Renal cortex interstitium (tissue), 15 donors: ENCODE measurements around the gene DGUOK. TPM values are rescaled to one million over a fixed set of nuclear protein-coding genes. Genes with fewer than 3 reads are reported as not detected.
"Not testable (repeated sequence)": the region's sequence is repeated elsewhere in the genome, so short reads cannot be mapped to it uniquely, and the experiment has no call there.

Experiments
- DNase-seq, 11 donors: peaks; one replicate each; pipeline ENCODE4 v3.0.0-alpha.2; 2013; ENCODE audit warnings: low read depth in 9 of 11, low spot score in 4 of 11; ENCODE audit errors: extremely low read depth in 1 of 11
- long read RNA-seq, 16 experiments: transcript quantifications; one replicate each; lab custom pipeline, GENCODE V29; 2026
- polyA plus RNA-seq, 3 donors: library from polyadenylated mRNA; unstranded; fragments of 120-200 nt; gene quantifications; one replicate each; pipeline ENCODE4 v1.2.1, GENCODE V29; 2013; ENCODE audit not compliant: insufficient read length in 3 of 3

DGUOK gene
- 10 to 100 TPM; 63.0 to 64.3 (median 63.7) TPM for polyA plus RNA-seq
- long read RNA-seq, donor 1, transcript DGUOK-202 (5 exons, 880 nt): minor isoform, 7 of 67 reads
- long read RNA-seq, donor 1, transcript DGUOK-208 (6 exons, 1,029 nt): minor isoform, 12 of 67 reads
- long read RNA-seq, donor 1, transcript DGUOK-203 (4 exons, 703 nt): major isoform, 16 of 67 reads
- long read RNA-seq, donor 1, transcript DGUOK-201 (7 exons, 1,144 nt): minor isoform, 7 of 67 reads
- long read RNA-seq, donor 1, partial matches to known transcripts: 14 of 67 reads
- long read RNA-seq, donor 1, other reads (novel, unspliced or antisense): 10 of 67 reads
- long read RNA-seq, donor 2, transcript DGUOK-201 (7 exons, 1,144 nt): minor isoform, 6 of 57 reads
- long read RNA-seq, donor 2, transcript DGUOK-203 (4 exons, 703 nt): minor isoform, 8 of 57 reads
- long read RNA-seq, donor 2, transcript DGUOK-208 (6 exons, 1,029 nt): major isoform, 11 of 57 reads
- long read RNA-seq, donor 2, partial matches to known transcripts: 12 of 57 reads
- long read RNA-seq, donor 2, other reads (novel, unspliced or antisense): 16 of 57 reads
- long read RNA-seq, donor 3, transcript DGUOK-201 (7 exons, 1,144 nt): minor isoform, 7 of 64 reads
- long read RNA-seq, donor 3, transcript DGUOK-202 (5 exons, 880 nt): major isoform, 12 of 64 reads
- long read RNA-seq, donor 3, transcript DGUOK-208 (6 exons, 1,029 nt): major isoform, 12 of 64 reads
- long read RNA-seq, donor 3, transcript DGUOK-203 (4 exons, 703 nt): minor isoform, 11 of 64 reads
- long read RNA-seq, donor 3, partial matches to known transcripts: 14 of 64 reads
- long read RNA-seq, donor 3, other reads (novel, unspliced or antisense): 6 of 64 reads
- long read RNA-seq, donor 4, transcript DGUOK-202 (5 exons, 880 nt): minor isoform, 6 of 46 reads
- long read RNA-seq, donor 4, transcript DGUOK-208 (6 exons, 1,029 nt): minor isoform, 8 of 46 reads
- long read RNA-seq, donor 4, transcript DGUOK-201 (7 exons, 1,144 nt): minor isoform, 6 of 46 reads
- long read RNA-seq, donor 4, transcript DGUOK-203 (4 exons, 703 nt): major isoform, 12 of 46 reads
- long read RNA-seq, donor 4, partial matches to known transcripts: 6 of 46 reads
- long read RNA-seq, donor 4, other reads (novel, unspliced or antisense): 7 of 46 reads
- long read RNA-seq, donor 5: 0 reads
- long read RNA-seq, donor 6, transcript DGUOK-208 (6 exons, 1,029 nt): minor isoform, 6 of 54 reads
- long read RNA-seq, donor 6, transcript DGUOK-202 (5 exons, 880 nt): minor isoform, 7 of 54 reads
- long read RNA-seq, donor 6, transcript DGUOK-201 (7 exons, 1,144 nt): minor isoform, 8 of 54 reads
- long read RNA-seq, donor 6, transcript DGUOK-203 (4 exons, 703 nt): major isoform, 13 of 54 reads
- long read RNA-seq, donor 6, partial matches to known transcripts: 7 of 54 reads
- long read RNA-seq, donor 6, other reads (novel, unspliced or antisense): 13 of 54 reads
- long read RNA-seq, donor 7, transcript DGUOK-201 (7 exons, 1,144 nt): minor isoform, 5 of 77 reads
- long read RNA-seq, donor 7, transcript DGUOK-208 (6 exons, 1,029 nt): minor isoform, 8 of 77 reads
- long read RNA-seq, donor 7, transcript DGUOK-202 (5 exons, 880 nt): minor isoform, 8 of 77 reads
- long read RNA-seq, donor 7, transcript DGUOK-203 (4 exons, 703 nt): major isoform, 17 of 77 reads
- long read RNA-seq, donor 7, partial matches to known transcripts: 24 of 77 reads
- long read RNA-seq, donor 7, other reads (novel, unspliced or antisense): 15 of 77 reads
- long read RNA-seq, donor 8, transcript DGUOK-201 (7 exons, 1,144 nt): minor isoform, 8 of 76 reads
- long read RNA-seq, donor 8, transcript DGUOK-203 (4 exons, 703 nt): major isoform, 21 of 76 reads
- long read RNA-seq, donor 8, transcript DGUOK-202 (5 exons, 880 nt): minor isoform, 10 of 76 reads
- long read RNA-seq, donor 8, transcript DGUOK-208 (6 exons, 1,029 nt): minor isoform, 11 of 76 reads
- long read RNA-seq, donor 8, partial matches to known transcripts: 10 of 76 reads
- long read RNA-seq, donor 8, other reads (novel, unspliced or antisense): 15 of 76 reads
- long read RNA-seq, donor 9, transcript DGUOK-203 (4 exons, 703 nt): major isoform, 12 of 40 reads
- long read RNA-seq, donor 9, transcript DGUOK-202 (5 exons, 880 nt): minor isoform, 6 of 40 reads
- long read RNA-seq, donor 9, transcript DGUOK-201 (7 exons, 1,144 nt): minor isoform, 6 of 40 reads
- long read RNA-seq, donor 9, transcript DGUOK-208 (6 exons, 1,029 nt): minor isoform, 6 of 40 reads
- long read RNA-seq, donor 9, partial matches to known transcripts: 0 of 40 reads
- long read RNA-seq, donor 9, other reads (novel, unspliced or antisense): 9 of 40 reads
- long read RNA-seq, donor 10, transcript DGUOK-201 (7 exons, 1,144 nt): minor isoform, 12 of 62 reads
- long read RNA-seq, donor 10, transcript DGUOK-202 (5 exons, 880 nt): minor isoform, 6 of 62 reads
- long read RNA-seq, donor 10, transcript DGUOK-203 (4 exons, 703 nt): major isoform, 15 of 62 reads
- long read RNA-seq, donor 10, transcript DGUOK-208 (6 exons, 1,029 nt): minor isoform, 10 of 62 reads
- long read RNA-seq, donor 10, partial matches to known transcripts: 11 of 62 reads
- long read RNA-seq, donor 10, other reads (novel, unspliced or antisense): 7 of 62 reads
- long read RNA-seq, donor 11, transcript DGUOK-203 (4 exons, 703 nt): minor isoform, 9 of 28 reads
- long read RNA-seq, donor 11, transcript DGUOK-208 (6 exons, 1,029 nt): major isoform, 10 of 28 reads
- long read RNA-seq, donor 11, transcript DGUOK-201 (7 exons, 1,144 nt): minor isoform, 5 of 28 reads
- long read RNA-seq, donor 11, partial matches to known transcripts: 0 of 28 reads
- long read RNA-seq, donor 11, other reads (novel, unspliced or antisense): 0 of 28 reads
- long read RNA-seq, donor 12, transcript DGUOK-208 (6 exons, 1,029 nt): major isoform, 5 of 18 reads
- long read RNA-seq, donor 12, partial matches to known transcripts: 7 of 18 reads
- long read RNA-seq, donor 12, other reads (novel, unspliced or antisense): 0 of 18 reads
- long read RNA-seq, donor 13, transcript DGUOK-201 (7 exons, 1,144 nt): minor isoform, 11 of 105 reads
- long read RNA-seq, donor 13, transcript DGUOK-202 (5 exons, 880 nt): minor isoform, 11 of 105 reads
- long read RNA-seq, donor 13, transcript DGUOK-203 (4 exons, 703 nt): major isoform, 24 of 105 reads
- long read RNA-seq, donor 13, transcript DGUOK-208 (6 exons, 1,029 nt): minor isoform, 14 of 105 reads
- long read RNA-seq, donor 13, partial matches to known transcripts: 31 of 105 reads
- long read RNA-seq, donor 13, other reads (novel, unspliced or antisense): 13 of 105 reads
- long read RNA-seq, donor 14, transcript DGUOK-208 (6 exons, 1,029 nt): minor isoform, 11 of 49 reads
- long read RNA-seq, donor 14, transcript DGUOK-201 (7 exons, 1,144 nt): minor isoform, 5 of 49 reads
- long read RNA-seq, donor 14, transcript DGUOK-202 (5 exons, 880 nt): minor isoform, 11 of 49 reads
- long read RNA-seq, donor 14, transcript DGUOK-203 (4 exons, 703 nt): major isoform, 14 of 49 reads
- long read RNA-seq, donor 14, partial matches to known transcripts: 0 of 49 reads
- long read RNA-seq, donor 14, other reads (novel, unspliced or antisense): 7 of 49 reads
- long read RNA-seq, donor 15, transcript DGUOK-208 (6 exons, 1,029 nt): major isoform, 6 of 15 reads
- long read RNA-seq, donor 15, partial matches to known transcripts: 0 of 15 reads
- long read RNA-seq, donor 15, other reads (novel, unspliced or antisense): 0 of 15 reads
- long read RNA-seq, donor 16, transcript DGUOK-201 (7 exons, 1,144 nt): minor isoform, 23 of 116 reads
- long read RNA-seq, donor 16, transcript DGUOK-208 (6 exons, 1,029 nt): minor isoform, 14 of 116 reads
- long read RNA-seq, donor 16, transcript DGUOK-202 (5 exons, 880 nt): minor isoform, 6 of 116 reads
- long read RNA-seq, donor 16, transcript DGUOK-203 (4 exons, 703 nt): major isoform, 33 of 116 reads
- long read RNA-seq, donor 16, partial matches to known transcripts: 18 of 116 reads
- long read RNA-seq, donor 16, other reads (novel, unspliced or antisense): 19 of 116 reads

DNA sequence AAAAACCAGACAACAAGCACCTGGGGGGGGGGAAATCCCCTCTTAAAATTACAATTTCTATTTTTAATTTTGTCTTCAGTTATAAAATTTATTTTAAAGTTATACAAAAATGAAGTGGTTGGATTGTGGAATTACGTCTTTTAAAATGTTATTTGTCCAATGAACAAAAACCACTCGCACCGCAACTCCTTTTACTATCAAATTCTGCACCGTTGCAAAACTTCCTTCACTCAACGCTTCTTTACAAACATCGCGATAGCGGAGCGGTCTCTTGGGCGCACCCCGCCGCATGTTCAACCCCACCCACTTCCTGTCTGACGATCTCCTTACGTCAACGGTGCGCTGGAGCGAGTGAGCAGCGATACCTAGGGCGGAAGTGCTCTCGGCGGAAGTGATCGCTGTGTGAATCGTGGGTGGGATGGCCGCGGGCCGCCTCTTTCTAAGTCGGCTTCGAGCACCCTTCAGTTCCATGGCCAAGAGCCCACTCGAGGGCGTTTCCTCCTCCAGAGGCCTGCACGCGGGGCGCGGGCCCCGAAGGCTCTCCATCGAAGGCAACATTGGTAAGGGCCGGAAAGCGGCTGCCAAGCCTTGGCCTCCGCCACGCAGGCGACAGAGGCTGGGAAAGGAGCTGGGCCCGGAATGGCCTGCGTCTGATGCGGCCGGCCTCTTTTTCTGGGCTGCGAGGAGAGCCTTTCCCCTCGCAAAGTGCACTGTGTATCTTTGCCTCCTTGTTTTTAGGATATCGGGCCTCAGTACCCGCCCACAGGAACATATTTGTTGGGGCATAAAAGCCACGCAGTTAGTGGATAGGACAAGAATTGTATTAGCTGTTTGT is at the start of gene DGUOK:
TSS of gene DGUOK (plus strand) at position 388 of the 835 bp plus-strand sequence. CDS start at position 419, 31 bp downstream.
- DNase-seq: peak; percentile 98 to 99 (median 99)

DNA sequence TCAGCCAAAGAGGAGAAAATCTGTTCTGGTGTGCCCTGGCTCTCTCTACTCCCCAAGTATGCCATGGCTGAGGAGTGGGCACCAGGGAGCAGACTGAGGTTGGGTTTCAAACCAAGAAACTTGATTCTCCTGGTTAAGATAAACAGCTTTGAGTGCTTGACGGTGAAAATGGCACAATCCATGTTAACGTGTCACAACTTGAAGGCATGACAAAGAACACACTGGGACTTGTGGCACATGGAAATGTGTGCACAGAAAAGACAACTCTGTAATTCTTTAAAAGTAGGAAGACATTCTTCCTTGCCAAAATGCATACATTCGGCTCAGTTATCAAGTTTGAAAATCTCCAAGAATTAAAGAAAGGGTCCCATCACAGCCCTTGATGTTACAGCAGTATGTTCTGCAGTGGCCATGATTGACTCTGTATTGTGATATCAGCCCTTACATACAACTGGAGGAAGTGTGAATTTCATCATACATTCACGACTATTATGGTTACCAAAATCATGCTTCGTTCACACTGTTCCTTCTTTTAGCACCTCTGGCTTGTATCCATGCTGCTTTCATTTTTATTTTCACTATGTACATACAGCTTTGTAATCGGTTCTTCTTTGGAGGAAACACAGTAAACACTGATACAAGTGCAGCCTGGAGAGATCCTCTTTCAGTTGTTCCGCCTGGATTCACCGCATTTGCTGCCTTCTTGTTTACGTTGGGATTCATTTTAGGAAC is 49.4 kb upstream of the DGUOK start:
- no peak for DNase-seq

DNA sequence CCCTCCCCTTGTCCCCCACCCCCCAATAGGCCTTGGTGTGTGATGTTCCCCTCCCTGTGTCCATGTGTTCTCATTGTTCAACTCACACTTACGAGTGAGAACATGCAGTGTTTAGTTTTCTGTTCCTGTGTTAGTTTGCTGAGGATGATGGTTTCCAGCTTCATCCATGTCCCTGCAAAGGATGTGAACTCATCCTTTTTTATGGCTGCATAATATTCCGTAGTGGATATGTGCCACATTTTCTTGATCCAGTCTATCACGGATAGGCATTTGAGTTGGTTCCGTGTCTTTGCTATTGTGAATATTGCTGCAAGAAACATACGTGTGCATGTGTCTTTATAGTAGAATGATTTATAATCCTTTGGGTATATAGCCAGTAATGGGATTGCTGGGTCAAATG is 48.7 kb upstream of the DGUOK start:
- not testable (repeated sequence) for DNase-seq

DNA sequence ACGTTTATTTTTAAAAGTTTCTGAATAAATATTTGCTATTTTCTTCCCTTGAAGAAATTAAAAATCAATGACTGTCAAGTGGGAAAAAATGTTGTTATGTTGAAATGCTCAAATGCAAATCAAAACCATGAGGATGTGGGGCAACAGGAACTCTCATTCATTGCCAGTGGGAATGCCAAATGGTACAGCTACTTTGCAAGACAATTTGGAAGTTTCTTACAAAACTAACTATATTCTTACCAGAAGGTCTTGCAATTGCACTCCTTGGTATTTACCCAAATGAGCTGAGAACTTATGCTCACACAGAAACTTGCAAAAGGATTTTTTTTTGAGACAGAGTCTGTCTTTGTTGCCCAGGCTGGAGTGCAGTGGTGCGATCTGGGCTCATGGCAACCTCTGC is 41.3 kb upstream of the DGUOK start:
- DNase-seq: no peak

DNA sequence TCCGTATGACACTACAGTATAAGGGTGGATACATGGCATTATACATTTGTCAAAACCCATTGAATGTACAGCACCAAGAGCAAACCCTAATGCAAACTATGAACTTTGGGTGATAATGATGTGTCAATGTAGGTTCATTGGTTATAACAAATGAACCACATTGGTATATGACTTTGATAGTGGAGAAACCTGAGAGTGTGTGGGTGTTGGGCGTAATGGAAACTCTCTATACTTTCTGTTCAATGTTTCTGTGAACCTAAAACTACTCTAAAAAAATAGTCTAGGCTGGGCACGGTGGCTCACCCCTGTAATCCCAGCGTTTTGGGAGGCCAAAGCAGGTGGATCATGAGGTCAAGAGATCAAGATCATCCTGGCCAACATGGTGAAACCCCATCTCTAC is 40.3 kb upstream of the DGUOK start:
- DNase-seq: no peak

DNA sequence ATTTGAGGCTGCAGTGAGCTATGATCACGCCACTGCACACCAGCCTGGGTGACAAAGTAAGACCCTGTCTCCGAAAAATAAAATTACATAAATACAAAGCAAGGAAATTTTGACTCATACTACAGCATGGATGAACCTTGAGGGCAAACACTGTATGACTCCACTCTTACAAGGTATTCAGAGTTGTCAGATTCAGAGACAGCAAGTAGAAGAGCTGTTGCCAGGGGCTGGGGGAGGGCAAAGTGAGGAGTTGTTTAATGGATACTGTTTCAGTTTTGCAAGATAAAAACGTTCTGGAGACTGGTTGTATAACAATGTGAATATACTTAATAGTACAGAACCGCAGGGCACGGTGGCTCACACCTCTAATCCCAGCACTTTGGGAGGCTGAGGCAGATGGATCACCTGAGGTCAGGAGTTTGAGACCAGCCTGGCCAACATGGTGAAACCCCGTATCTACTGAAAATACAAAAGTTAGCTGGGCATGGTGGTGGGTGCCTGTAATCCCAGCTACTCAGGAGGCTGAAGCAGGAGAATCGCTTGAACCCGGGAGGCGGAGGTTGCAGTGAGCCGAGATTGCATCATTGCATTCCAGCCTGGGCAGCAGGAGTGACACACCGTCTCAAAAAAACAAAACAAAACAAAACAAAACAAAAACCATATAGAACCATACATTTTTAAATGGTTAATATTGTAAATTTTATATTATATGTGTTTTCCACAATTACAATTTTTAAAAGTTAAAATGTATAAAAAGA is 38.9 kb upstream of the DGUOK start:
- DNase-seq: not testable (repeated sequence)

DNA sequence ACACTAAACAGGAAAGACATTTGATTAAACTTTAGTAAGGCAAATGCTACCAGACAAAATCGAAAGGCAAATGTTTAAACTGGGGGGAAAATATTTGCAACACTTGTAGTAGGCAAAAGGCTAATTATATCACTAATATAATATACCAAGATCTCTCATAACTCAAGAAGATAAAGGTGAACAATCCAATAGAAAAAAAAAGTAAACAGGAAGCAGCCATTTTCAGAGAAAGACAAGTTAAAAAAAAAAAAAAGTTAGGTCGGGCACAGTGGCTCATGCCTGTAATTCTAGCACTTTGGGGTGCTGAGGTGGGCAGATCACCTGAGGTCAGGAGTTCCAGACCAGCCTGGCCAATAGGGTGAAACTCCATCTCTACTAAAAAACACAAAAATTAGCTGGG is 38.3 kb upstream of the DGUOK start:
- no peak for DNase-seq

DNA sequence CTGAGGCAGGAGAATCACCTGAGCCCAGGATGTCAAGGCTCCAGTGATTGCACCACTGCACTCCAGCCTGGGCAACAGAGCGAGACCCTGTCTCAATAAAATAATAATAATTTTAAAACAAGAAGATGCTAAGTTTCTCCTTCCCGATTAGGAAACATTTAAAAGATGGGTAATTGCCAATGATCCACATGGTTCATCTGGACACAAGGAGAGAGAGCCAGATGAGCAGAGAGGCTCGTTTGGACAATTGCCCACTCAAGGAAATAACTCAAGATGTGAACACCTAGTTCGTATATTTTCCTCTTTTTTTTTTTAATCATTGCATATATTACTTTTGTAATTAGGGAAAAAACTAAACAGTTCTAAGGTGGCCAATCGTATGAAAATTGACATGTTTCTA is 37.5 kb upstream of the DGUOK start:
- no peak for DNase-seq

DNA sequence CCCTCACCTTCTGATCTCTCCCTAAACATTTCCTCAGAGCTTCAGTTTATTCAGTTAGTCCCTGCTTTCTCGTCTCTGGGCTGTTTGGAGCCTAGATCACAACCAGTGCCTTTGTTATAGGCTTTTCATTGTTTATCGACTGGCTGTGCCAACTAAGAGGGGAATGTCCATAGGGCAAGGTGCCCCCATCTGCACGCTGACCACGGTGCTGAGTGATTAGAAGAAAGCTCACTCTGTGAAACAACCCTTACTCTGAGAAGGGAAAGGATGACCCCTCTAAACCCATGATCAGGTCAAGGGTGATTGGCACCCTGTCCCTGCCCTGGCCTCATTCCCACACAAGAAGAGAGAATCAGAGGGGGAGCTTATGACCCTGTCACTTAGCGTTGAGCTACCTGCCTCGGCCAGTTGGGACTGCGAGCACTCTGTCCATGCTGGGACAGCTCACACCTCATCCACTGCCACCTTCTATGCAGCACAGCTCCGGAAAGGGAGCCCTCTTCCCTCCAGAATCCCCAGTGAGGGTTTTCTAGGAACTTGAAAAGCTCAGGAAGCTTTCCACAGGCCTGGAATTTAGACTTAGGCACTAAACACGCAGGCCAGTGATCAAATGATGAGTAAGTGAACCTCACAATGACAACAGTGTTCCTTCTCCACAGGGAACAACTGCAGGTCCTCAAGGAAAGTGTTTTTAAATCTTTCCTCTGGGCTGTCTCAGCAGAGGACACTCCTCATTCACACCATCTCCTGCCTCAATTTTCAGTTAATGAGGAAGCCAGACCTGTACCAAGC is 36.2 kb upstream of the DGUOK start:
- DNase-seq: no peak

DNA sequence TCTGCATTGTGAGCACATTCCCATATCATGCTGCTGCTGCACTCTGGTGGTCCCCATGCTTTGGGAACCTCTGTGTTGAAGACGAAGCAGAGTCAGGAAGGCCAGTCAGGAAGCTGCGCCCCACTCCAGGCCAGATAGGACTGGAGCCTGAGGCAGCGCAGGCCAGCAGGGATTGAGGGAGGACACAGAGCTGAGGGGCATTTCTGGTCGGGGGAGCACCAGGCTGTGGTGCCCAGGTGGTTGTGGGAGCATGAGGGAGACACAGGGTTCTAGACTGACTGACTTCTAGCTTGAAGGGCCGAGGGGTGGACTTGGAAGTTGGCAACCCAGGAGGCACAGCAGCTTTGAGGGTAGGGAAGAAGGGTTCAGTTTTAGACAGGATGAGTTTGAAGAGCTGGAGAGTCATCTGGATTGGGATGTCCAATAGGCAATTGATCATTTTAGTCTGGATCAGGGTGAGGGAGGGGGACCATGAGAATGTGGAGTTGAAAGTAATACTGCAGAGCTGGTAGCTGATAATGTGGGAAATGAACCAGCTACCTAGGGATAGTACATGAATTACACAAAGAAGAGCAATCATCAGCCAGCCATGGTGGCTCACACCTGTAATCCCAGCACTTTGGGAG is 35.3 kb upstream of the DGUOK start:
- no peak for DNase-seq
